ENCODE results near the gene KRTAP5-4. TPM values are rescaled to one million over a fixed set of nuclear protein-coding genes. Genes with fewer than 3 reads are reported as not detected.
"Not testable (repeated sequence)": the region's sequence is repeated elsewhere in the genome, so short reads cannot be mapped to it uniquely, and the experiment has no call there.

The KRTAP5-4 gene
- total and polyA plus RNA-seq, 3 donors from 2014 or later, result not detected

- Histone ChIP-seq H3K27me3 (no peaks in the 10 kb centered on the region), H3K27ac (no peak overlapping the region), H3K9me3 (no peaks in the 10 kb centered on the region), H3K4me1 (no peaks in the 10 kb centered on the region), H3K36me3 (ENCODE audit: low read depth, missing control alignments) (no peaks in the 10 kb centered on the region), H3K4me3 (no peak overlapping the region)
- 83 to 85% methylated on average over 8 to 10 of the region's 10 CpGs for WGBS, 2 donors
- no peak for DNase-seq
- TF ChIP-seq POLR2A (IDR thresholded peaks at IDR 0.05), result no peak
- TF ChIP-seq, protein P1, sequence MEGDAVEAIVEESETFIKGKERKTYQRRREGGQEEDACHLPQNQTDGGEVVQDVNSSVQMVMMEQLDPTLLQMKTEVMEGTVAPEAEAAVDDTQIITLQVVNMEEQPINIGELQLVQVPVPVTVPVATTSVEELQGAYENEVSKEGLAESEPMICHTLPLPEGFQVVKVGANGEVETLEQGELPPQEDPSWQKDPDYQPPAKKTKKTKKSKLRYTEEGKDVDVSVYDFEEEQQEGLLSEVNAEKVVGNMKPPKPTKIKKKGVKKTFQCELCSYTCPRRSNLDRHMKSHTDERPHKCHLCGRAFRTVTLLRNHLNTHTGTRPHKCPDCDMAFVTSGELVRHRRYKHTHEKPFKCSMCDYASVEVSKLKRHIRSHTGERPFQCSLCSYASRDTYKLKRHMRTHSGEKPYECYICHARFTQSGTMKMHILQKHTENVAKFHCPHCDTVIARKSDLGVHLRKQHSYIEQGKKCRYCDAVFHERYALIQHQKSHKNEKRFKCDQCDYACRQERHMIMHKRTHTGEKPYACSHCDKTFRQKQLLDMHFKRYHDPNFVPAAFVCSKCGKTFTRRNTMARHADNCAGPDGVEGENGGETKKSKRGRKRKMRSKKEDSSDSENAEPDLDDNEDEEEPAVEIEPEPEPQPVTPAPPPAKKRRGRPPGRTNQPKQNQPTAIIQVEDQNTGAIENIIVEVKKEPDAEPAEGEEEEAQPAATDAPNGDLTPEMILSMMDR (IDR thresholded peaks at IDR 0.05), result no peak
- intact Hi-C loops (cut with DNase I; ENCODE audit: low total_unique reads), result no loop called here
These were observed 24.5 kb downstream of the KRTAP5-4 start for GRCh38 chr11:1597331-1597993.

- DNase-seq; H3K27me3 ChIP-seq; H3K36me3 ChIP-seq (ENCODE audit: low read depth, missing control alignments); H3K27ac ChIP-seq; H3K4me1 ChIP-seq; intact Hi-C loops (cut with DNase I; ENCODE audit: low total_unique reads); H3K4me3 ChIP-seq; H3K9me3 ChIP-seq: not testable (repeated sequence)
- 72 to 75% methylated on average over 9 to 19 of the region's 19 CpGs for WGBS, 2 donors
These were observed 25.3 kb downstream of the KRTAP5-4 start for GRCh38 chr11:1596576-1597121.

- WGBS, 2 donors, result 58 to 59% methylated on average over 11 of the region's 11 CpGs
- H3K27ac ChIP-seq; intact Hi-C loops (cut with DNase I; ENCODE audit: low total_unique reads); H3K4me3 ChIP-seq; H3K36me3 ChIP-seq (ENCODE audit: low read depth, missing control alignments); H3K27me3 ChIP-seq; DNase-seq; H3K9me3 ChIP-seq; H3K4me1 ChIP-seq: not testable (repeated sequence)
These were observed 25.9 kb downstream of the KRTAP5-4 start for GRCh38 chr11:1595994-1596575.

- Histone ChIP-seq H3K4me3 (no peak overlapping the region), H3K27ac (no peak overlapping the region), H3K4me1 (no peaks in the 10 kb centered on the region), H3K9me3 (no peaks in the 10 kb centered on the region), H3K36me3 (ENCODE audit: low read depth, missing control alignments) (no peaks in the 10 kb centered on the region), H3K27me3 (no peaks in the 10 kb centered on the region)
- intact Hi-C loops (cut with DNase I; ENCODE audit: low total_unique reads), result no loop called here
- no peak for DNase-seq
- 42 to 67% methylated on average over 9 of the region's 9 CpGs for WGBS, 2 donors
- TF ChIP-seq, protein P1 (IDR thresholded peaks at IDR 0.05), result no peak
- no peak for TF ChIP-seq POLR2A (IDR thresholded peaks at IDR 0.05)
These were observed 29.3 kb downstream of the KRTAP5-4 start for GRCh38 chr11:1592628-1593027.

- Histone ChIP-seq H3K27me3 (no peaks in the 10 kb centered on the region), H3K36me3 (ENCODE audit: low read depth, missing control alignments) (no peaks in the 10 kb centered on the region), H3K9me3 (no peaks in the 10 kb centered on the region), H3K4me3 (no peak overlapping the region), H3K4me1 (no peaks in the 10 kb centered on the region), H3K27ac (no peak overlapping the region)
- intact Hi-C loops (cut with DNase I; ENCODE audit: low total_unique reads), result no loop called here
- no peak for DNase-seq
- WGBS, 2 donors, result 88 to 95% methylated on average over 6 of the region's 6 CpGs
- TF ChIP-seq, protein P1 (IDR thresholded peaks at IDR 0.05), result no peak
- TF ChIP-seq POLR2A (IDR thresholded peaks at IDR 0.05), result no peak
These were observed 31.9 kb downstream of the KRTAP5-4 start for GRCh38 chr11:1589996-1590395.

DNA sequence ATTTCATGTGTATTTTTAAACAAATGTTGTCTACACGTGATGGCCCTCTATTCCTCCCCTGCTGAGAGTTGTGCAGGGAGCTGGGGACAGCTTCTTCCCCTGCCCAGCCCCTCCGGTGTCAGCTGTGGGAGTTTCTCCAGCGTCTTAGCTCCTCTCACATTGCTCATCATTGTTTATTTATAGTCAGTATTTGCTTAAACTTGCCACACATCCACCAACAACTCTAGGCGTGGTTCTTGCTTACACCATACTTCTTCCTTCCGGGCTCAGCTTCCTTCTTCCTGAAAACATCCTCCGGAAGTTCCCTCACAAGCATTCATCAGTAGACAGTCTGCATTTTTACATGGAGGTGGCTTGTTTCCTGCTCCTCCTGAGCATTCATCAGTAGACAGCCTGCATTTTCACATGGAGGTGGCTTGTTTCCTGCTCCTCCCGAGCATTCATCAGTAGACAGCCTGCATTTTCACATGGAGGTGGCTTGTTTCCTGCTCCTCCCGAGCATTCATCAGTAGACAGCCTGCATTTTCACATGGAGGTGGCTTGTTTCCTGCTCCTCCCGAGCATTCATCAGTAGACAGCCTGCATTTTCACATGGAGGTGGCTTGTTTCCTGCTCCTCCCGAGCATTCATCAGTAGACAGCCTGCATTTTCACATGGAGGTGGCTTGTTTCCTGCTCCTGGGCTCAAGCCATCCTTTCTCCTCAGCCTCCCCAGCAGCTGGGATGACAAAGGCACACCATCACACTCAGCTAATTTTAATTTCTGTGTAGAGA, 32.6 kb downstream of the KRTAP5-4 start:
- H3K9me3 ChIP-seq; H3K4me1 ChIP-seq; H3K27me3 ChIP-seq; H3K4me3 ChIP-seq; DNase-seq; H3K27ac ChIP-seq; intact Hi-C loops (cut with DNase I; ENCODE audit: low total_unique reads); H3K36me3 ChIP-seq (ENCODE audit: low read depth, missing control alignments): not testable (repeated sequence)
- WGBS, 2 donors, result 49 to 52% methylated on average over 6 to 8 of the region's 10 CpGs

Measured in testis (tissue), 3 donors.